ENCODE measurements around the gene ABCG5.

DNA sequence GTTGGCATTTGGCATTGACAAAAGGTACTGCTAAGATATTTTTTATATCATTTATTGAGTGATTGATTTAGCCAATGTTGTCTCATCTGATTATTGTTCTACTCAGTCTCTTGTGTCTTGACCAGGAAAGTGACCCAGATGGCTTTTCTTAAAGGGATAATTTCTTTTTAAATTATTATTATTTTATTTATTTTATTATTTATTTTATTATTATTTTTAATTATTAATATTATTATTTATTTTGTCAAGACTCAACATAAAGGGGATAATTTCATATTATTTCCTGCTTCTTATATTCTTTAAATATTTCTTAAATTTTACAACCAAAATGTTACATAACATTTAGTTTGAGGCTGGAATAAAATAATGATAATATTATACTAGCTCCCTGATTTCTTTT is 37.7 kb downstream of the ABCG5 start:
- TF ChIP-seq, protein P1, sequence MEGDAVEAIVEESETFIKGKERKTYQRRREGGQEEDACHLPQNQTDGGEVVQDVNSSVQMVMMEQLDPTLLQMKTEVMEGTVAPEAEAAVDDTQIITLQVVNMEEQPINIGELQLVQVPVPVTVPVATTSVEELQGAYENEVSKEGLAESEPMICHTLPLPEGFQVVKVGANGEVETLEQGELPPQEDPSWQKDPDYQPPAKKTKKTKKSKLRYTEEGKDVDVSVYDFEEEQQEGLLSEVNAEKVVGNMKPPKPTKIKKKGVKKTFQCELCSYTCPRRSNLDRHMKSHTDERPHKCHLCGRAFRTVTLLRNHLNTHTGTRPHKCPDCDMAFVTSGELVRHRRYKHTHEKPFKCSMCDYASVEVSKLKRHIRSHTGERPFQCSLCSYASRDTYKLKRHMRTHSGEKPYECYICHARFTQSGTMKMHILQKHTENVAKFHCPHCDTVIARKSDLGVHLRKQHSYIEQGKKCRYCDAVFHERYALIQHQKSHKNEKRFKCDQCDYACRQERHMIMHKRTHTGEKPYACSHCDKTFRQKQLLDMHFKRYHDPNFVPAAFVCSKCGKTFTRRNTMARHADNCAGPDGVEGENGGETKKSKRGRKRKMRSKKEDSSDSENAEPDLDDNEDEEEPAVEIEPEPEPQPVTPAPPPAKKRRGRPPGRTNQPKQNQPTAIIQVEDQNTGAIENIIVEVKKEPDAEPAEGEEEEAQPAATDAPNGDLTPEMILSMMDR (IDR thresholded peaks at IDR 0.05; ENCODE audit: poor library complexity) = no peak
- no peak for TF ChIP-seq EZH2phosphoT487 (IDR thresholded peaks at IDR 0.05; ENCODE audit: low read depth, severe bottlenecking, unreplicated experiment)
